HG03354 (cell line): Measurements from ENCODE around the gene SKOR2.

Experiments used
- ATAC-seq: cut with Tn5 transposase; IDR thresholded peaks from one replicate; pipeline ENCODE4 v1.9.1; 2021; ENCODE audit warnings: mild to moderate bottlenecking; ENCODE audit not compliant: unreplicated experiment, poor library complexity, severe bottlenecking

SKOR2 gene, protein sequence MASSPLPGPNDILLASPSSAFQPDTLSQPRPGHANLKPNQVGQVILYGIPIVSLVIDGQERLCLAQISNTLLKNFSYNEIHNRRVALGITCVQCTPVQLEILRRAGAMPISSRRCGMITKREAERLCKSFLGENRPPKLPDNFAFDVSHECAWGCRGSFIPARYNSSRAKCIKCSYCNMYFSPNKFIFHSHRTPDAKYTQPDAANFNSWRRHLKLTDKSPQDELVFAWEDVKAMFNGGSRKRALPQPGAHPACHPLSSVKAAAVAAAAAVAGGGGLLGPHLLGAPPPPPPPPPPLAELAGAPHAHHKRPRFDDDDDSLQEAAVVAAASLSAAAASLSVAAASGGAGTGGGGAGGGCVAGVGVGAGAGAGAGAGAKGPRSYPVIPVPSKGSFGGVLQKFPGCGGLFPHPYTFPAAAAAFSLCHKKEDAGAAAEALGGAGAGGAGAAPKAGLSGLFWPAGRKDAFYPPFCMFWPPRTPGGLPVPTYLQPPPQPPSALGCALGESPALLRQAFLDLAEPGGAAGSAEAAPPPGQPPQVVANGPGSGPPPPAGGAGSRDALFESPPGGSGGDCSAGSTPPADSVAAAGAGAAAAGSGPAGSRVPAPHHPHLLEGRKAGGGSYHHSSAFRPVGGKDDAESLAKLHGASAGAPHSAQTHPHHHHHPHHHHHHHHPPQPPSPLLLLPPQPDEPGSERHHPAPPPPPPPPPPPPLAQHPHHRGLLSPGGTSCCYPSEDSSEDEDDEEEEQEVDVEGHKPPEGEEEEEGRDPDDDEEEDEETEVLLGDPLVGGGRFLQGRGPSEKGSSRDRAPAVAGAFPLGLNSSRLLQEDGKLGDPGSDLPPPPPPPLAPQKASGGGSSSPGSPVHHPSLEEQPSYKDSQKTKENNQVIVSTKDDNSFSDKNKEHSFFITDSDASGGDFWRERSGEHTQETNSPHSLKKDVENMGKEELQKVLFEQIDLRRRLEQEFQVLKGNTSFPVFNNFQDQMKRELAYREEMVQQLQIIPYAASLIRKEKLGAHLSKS

DNA sequence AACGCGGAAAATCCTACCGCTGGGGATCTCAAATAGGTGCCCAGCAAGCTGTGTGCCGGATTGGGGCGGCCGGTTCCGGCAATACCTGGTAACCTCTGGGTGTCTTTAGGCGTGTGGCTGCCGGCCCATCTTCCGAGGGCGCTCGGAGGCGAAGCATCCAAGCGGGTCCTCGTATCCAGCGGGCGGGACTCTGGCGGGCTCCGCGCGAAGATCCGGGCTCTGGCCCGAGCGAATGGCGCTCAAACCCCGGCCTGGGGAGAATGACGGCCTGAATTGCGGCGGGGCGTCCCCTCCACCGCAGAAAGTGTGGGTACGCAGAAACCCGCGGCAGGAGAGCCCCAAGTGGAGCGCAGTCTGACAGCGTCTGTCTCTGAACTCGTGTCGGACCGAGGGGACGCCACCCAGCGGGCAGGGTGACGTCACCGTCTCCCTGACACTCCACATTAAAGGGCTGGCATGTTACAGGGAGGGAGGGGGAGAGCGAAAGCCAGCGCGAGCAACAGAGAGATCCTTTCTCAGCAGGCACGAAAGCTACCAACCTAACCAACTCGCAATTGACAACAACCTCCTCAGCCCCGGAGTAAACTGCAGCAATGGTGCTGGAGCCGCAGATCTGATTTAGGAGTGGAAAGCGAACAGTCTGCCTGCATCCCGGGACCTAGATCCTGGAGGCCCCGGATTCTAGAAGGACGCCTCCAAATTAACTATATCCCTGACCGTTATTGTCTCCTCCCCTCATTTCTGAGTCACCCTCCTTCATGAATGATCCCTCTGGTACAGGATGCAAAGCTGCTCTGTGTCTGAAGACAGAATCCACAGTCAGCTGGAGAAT lies at the start of gene SKOR2:
Gene SKOR2, minus strand, starts transcription at position 372 of the 832 bp plus-strand sequence. CDS start 2,477 bp downstream, outside the sequence.
- no peak for ATAC-seq

DNA sequence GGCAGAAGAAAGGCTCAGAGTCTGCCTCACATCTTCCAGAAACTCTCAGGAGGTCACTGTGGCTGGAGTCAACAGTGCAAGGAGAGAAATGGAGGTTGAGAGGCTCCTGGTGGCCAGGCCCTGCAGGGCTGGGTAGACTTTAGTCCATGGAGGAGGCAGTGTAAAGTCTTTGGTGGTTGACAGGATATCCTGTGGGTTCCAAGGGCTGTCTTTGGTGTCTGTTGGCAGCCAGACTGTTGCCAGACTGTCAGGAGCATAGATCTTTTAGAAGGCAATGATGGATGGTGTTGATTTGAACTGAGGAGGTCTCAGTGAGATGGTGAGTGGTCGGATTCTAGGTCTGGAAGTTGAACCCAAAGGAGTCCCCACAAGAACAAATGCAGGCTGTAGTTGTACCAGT lies 45.0 kb upstream of the SKOR2 start:
- ATAC-seq: no peak

DNA sequence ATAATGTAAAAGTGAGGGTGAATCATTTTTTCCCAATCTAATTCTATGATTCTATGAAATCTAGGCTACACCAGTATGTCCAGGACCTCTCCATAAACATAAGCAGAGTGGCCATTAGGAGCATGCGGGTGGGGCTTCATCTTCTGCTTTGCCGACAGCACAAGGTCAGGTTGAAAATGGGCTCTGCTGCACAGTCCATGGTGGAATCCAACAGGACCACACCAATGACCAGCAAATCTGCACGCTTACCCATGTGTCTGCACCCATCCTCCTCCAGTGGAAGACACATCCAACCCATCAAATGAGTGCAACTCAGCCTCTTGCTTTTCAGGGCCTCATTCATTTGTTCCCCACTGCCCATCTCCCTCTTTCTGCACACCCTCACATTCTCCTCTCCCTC lies 43.3 kb upstream of the SKOR2 start:
- ATAC-seq: no peak

DNA sequence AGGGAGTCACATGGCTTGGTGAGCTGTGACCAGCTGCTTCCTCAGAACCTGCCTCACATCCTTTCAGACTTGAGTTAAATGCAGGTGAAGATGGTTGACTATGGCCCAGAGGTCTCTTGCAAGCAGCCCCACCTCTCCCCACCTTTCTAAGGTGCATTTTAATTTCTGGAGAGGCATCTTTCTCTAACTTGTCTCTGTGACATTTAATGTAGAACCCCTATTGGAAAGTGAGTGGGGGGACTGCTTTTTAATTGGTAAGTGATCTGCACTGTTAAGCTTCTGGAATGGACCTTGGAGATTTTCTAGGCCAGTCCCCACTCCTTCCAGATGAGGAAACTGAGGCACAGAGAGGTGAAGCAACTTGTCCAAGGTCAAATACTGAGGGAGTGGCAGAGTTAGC lies 37.3 kb upstream of the SKOR2 start:
- no peak for ATAC-seq

DNA sequence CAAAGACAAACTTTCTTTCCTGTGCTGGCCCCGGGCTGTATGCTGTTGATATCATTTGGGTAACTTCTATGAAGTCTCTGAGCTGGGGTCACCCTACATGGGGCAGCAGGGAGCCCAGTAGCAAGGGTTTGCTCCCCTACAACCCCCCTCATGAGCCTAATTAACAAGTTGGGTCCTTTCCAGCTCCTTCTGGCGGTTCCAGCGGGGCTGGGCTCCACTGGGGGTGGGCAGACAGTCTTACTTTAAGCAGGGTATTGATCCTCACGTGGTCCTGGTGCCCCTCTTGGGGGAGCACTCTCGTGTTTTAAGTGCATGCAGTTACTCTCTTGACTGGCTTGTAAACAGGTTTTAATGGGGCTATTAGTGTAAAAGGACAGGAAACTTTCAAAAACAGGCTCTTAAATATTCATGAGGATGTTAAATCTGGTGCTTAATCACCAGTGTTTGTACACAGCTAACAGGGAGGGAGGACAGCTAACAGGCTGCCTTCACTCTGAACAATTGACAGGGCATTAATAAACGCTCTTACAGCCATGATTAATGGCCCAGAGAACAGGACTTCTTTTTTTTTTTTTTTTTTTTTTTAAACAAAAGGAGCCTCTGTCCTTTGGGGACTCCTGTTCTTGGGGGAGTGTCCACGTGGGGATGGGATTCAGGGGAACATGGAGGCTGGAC lies 36.6 kb upstream of the SKOR2 start:
- ATAC-seq: no peak

DNA sequence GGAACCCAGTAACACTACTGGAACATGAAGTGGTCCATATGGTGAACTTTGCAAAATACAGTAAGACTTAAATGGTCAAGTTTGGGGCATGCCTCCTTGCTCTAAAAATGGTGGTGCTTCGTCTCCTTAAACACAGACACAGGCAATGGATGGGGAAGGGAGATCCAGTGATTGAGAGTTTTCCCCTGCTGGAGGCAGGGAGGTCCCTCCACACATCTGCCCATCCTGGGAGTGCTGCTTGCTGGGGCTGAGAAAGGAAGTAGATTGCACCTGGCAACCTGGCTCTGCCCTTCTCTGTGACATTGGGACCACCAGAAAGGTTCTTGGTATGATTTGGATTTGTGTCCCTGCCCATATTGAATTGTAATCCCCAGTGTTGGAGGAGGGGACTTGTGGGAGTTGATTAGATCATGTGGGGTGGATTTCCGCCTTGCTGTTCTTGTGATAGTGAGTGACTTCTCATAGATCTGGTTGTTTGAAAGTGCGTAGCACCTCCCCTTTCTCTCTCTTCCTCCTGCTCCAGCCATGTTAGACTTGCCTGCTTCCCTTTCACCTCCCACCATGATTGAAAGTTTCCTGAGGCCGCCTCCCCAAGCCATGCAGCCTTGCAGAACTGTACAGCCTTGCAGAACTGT lies 35.4 kb upstream of the SKOR2 start:
- no peak for ATAC-seq

DNA sequence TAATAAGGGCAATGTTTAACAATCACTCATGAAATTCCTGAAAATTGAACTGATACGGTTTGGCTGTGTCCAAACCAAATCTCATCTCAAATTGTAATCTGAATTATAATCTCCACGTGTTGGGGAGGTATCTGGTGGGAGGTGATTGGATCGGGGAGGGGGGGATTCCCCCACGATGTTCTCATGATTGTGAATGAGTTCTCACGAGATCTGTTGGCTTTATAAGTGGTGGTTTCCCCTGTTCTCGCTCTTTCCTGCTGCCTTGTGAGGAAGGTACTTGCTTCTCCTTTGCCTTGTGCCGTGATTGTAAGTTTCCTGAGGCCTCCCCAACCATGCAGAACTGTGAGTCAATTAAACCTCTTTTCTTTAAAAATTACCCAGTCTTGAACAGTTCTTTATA lies 34.0 kb upstream of the SKOR2 start:
- no peak for ATAC-seq

DNA sequence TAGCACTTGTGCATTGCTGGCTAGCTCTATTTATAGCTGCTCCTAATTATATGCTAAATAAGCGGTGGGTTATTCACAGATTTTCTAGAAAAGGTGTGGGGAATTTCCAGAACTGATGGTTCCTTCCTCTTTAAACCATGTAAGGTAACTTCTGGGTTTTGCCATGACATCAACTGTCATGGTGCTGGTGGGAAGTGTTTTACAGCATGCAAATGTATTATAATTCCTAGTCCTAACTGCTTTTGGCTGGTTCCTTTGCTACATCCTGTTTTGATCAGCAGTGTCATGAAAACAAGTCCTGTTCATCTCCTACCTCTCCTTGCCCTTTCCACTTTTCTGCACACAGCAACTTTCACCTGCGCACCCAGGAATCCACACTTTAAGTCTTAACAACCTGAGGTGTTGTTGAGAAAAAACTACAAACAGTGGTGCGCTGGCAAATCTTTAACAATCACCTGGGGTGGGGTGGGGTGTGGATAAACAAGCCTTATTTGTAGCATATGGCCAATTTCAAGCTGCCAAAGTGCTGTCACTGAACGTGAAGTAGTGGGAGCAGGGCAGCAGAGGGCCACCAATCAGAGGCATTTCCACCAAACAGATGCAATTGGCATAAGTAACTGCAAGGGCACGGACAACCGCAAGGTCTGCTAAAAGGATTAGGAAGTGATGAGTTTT lies 33.4 kb upstream of the SKOR2 start:
- ATAC-seq: no peak

DNA sequence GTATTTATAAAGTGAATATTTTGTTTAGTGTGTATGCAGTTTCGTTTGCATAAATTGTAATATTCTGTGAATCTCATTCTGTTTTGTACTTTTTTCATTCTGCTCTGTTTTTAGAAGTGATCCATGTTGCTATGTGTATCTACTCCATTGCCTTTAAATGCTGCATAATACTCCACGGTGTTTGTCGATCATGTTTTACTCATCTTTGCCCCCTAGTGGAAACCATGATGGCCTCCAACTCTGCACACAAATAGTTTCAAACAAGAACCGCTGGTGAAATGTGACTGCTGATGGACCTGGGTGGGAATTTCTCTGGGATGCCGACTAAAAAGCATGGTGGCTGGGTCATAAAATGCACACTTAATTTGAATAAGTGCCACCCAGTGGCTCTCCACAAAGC lies 32.0 kb upstream of the SKOR2 start:
- ATAC-seq: no peak

DNA sequence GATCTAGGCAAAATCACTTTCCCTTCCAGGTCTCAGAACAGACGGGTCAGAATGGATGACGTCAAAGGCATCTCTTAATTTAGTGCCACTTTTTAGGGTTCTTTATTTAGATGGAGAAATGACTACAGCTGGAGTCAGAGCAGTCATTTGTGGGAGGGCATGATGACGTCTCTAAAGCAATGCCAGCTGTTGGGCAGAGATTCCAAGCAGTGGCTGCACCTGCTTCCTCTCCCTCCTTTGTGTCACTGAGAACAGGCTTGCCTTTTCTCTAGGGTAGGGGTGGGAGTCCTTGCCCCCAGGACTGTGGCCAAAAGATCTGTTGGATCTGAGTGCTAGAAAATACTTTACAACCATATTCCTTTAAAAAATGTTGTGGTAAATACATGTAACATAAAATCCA lies 28.7 kb upstream of the SKOR2 start:
- ATAC-seq: no peak

DNA sequence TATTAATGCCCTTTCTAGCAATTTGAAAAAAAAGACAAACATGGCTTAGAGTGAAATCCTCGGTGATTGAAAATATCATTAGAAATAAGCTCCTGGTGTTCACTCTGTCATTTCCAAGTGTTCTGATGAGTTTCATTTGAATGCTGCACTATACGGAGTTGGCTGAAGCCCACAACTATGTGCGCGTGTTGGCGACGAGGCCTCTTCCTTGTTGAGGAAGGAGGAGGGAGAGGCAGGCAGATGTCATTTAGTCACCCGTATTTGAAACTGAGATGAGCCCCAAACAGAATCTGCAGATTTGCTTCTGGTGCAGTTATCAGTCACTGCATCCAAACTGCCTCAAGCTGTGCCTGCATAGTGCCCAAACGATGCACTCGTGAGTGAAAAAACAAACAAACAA lies 23.5 kb upstream of the SKOR2 start:
- no peak for ATAC-seq

DNA sequence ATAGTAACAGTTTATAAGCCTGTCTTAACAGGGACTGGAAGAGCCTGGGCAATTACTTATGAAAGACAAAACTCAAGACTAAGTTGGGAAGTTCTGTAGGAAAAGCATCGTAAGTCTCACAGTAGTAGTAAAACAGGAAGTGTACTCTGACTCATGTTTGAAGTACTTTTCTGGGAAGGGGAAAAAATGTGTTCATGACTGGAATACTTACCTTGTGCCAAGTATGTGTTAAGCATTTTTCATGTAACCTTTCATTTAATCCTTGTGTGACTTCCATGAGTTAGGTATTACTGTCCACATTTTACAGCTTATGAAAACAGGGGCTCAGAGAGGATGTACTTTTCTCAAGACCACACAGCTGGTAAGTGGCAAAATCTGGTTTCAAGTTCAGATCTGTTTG lies 13.7 kb upstream of the SKOR2 start:
- ATAC-seq: no peak

DNA sequence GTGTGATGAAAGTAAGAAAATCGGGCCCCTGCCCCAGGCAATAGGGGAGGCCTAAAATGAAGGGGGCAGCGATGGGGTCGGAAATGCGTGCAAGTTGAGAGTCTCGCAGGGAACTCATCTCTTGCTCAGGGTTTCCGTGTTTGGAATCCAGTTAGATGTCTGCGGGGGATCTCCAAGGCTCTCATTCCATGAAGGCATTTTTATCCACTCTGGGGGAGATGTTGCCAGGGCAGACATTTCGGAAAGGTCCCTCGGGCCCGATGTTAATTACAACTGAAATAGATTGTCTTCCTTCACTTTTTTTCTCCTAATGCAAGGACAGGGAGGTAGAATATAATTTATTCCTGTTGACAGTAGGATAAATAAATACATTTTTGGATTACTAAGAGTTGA lies 12.8 kb upstream of the SKOR2 start:
- ATAC-seq: no peak

DNA sequence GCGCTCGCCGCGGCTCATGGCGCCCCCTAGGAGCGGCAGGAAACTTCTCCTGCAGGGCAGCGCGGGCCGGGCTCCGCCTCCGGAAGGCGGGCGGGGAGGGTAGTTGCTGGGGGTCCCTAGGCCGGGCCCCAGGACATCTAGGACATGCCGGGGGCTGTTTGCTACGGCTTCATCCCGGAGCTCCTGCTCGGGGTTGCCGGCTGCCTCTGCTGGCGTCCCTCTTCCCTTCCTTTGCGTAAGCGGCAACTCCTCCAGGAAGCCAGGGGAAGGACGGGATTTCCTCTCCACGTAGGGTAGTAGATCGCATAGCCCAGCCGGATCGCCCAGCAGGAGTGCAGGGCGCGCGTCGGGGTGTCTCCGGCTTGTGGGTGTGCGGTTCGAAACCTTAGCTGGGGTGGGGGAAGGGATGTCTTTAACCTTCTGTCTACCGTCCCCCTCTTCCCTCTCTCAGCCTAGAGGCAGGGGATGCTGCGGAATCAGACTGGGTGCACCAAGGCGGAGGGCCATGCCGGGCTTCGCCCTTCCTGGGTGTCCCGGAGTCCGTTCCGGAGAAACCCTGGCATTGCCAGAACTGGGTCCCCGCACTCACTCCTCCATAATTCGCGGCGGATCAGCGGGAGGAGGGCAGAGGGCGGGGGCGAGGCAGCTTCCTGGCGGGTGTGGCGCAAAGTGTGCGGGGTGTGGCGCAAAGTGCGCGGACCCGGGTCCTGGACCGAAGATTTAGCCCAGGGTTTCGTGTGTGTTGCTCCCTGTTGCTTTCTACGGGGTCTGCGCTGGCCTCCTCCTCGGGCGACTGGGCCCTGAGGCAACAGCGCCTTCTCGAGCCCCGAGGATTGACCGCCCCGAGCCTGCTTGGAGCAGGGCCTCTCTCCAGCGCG lies 12.2 kb upstream of the SKOR2 start:
- ATAC-seq: no peak

DNA sequence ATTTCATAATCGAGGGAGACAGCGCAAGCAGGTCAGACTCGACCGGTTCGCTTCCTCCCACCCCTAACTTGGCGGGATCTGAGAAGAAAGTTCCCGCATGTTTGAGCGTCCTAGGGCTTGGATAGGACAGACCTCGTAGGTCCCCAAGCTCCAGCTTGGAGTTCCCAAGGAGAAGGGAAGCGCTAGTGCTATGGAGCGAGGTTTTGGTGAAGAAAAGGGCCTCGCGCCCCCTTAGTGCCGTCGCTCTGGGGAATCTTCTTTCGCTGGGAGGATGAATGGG lies 11.6 kb upstream of the SKOR2 start:
- no peak for ATAC-seq

DNA sequence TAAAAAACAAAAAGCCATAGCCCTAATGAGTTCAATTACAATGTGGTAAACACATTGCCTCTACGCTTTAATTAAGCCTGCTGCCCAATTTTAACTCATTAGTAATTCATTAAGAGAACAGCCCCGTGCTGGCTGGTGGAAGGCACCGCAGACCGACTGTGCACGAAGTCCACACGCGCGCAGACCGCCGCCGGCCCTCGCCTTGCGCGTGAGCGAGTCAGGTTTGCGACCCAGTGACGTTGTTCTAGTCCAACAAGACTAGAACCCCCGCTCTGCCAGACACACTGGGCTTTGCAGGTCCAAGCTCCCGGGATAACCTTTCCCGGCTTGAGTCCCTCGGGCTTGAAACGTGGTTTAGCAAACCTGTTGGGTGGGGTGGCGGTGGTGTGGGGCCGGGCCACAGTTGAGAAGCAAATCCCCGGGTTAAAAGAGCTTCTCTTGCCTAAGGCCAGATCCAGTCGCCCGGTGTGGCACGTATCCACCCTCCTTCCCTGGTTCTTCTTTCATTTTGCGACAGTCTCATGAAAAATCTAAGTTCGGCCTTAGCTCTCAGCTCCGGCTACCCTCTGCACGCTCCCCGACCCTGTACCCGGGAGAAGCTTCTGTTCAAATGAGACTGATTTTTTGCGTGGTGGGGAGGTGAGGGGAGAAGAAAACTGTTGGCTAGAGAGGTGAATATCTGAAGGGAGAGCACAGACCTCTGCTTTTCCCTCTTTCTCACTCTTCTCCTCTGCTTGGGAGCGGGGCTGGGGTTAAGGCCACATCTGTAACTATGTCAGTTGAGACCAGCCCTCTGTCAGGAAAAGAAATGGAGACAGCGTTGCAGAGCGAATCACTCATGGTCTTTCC lies 11.1 kb upstream of the SKOR2 start:
- no peak for ATAC-seq

DNA sequence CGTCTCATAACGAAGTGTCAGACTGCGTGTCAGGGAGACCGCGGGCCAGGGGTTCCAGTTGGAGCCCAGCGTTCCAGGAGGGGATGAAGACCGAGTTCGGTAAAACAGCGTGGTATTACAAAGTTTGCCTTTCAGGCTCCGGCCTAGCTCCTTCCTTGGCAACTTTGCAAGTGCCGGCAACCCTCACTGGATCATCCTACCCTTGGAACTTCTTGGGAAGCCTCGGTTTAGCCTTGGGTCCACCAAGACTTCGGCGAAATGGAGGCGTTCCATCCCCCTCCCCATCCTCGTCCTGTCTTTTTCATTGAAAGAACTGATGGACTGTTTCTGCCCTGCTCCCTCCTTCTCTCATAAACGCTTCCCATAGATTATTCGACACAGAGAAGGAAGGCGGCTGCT lies 10.4 kb upstream of the SKOR2 start:
- ATAC-seq: no peak
